ENCODE data around the gene FAS. TPM values are rescaled to one million over a fixed set of nuclear protein-coding genes. Genes with fewer than 3 reads are reported as not detected.

FAS gene
- total RNA-seq, 1 experiment from 2014 or later: 9.3 TPM

- TF ChIP-seq CTCF (IDR thresholded peaks at IDR 0.05 in 2 of 3, conservative IDR thresholded peaks at IDR 0.05 in 1 of 3; ENCODE audit: borderline replicate concordance in 1 of 3, insufficient read depth in 1 of 3, low read depth in 2 of 3, low read length in 2 of 3) (no peak), SRF (IDR thresholded peaks at IDR 0.05; ENCODE audit: low read depth) (no peak), SP1 (IDR thresholded peaks at IDR 0.05; ENCODE audit: low read depth) (no peak), ZFX (IDR thresholded peaks at IDR 0.05) (no peak), ELF1 (IDR thresholded peaks at IDR 0.05; ENCODE audit: borderline replicate concordance, low read depth) (no peak)
Measured at GRCh38 chr10:88999625-89000024, 9.0 kb downstream of the FAS start (continued).

GRCh38 chr10:89001024-89001728 lies 10.6 kb downstream of the FAS start:
- H3K4me2 ChIP-seq (ENCODE audit: low read length): no peak overlapping the region
- no peaks in the 10 kb centered on the region for H4K20me1 ChIP-seq (ENCODE audit: insufficient read depth)
- H3K27me3 ChIP-seq (ENCODE audit: insufficient read depth, low read length): no peaks in the 10 kb centered on the region
- DNase-seq (ENCODE audit: low read depth, low spot score) (no peak), ATAC-seq (no peak)
- no TSS peak for BruUV-seq (replicated peaks)
- ChIA-PET RAD21 (ENCODE audit: low non-redundant PET in 1 of 2, low total read pairs in 2 of 2, uncharacterized antibody in 2 of 2, unreplicated experiment in 2 of 2) (no interaction called here), POLR2A (no interaction called here), CTCF (interaction anchor here (0.7 kb wide), 1 partner anchor 10 kb away, joined by 3 read pairs; the partner anchor contains the start of gene FAS)
- no peak overlapping the region for H2AFZ ChIP-seq (ENCODE audit: low read depth, low read length, poor library complexity, severe bottlenecking)
- no peak overlapping the region for H3K4me3 ChIP-seq (replicated peaks in 1 of 2; ENCODE audit: low read depth in 1 of 2, low read length in 2 of 2)
- H3K9me3 ChIP-seq (ENCODE audit: control insufficient read depth in 1 of 2, insufficient read depth in 1 of 2, low read depth in 1 of 2, low read length in 2 of 2): no peaks in the 10 kb centered on the region
- intact Hi-C loops (cut with micrococcal nuclease): no loop called here
- H3K27ac ChIP-seq (ENCODE audit: low read depth, low read length): no peak overlapping the region
- H3K9me2 ChIP-seq (ENCODE audit: insufficient read depth): no peaks in the 10 kb centered on the region
- no peak overlapping the region for H3K9ac ChIP-seq (ENCODE audit: low read length)
- no peaks in the 10 kb centered on the region for H3K4me1 ChIP-seq (ENCODE audit: control insufficient read depth in 1 of 2, insufficient read depth in 2 of 2, low read length in 2 of 2)
- no peaks in the 10 kb centered on the region for H3K36me3 ChIP-seq (ENCODE audit: control insufficient read depth in 1 of 2, insufficient read depth in 2 of 2, low read length in 2 of 2)
- H3K79me2 ChIP-seq (ENCODE audit: insufficient read depth, low read length): no peaks in the 10 kb centered on the region
- no peak for TF ChIP-seq REST (IDR thresholded peaks at IDR 0.05; ENCODE audit: low read depth)
- no peak for TF ChIP-seq EGR1 (IDR thresholded peaks at IDR 0.05; ENCODE audit: low read depth)
- TF ChIP-seq POLR2A (IDR thresholded peaks at IDR 0.05; ENCODE audit: borderline replicate concordance, extremely low read depth, insufficient read depth, insufficient read length): no peak
- no peak for TF ChIP-seq CEBPB (IDR thresholded peaks at IDR 0.05; ENCODE audit: low read depth)
- no peak for TF ChIP-seq MAX (IDR thresholded peaks at IDR 0.05)
- TF ChIP-seq EZH2phosphoT487 (IDR thresholded peaks at IDR 0.05; ENCODE audit: borderline replicate concordance): no peak
- no peak for TF ChIP-seq TCF7L2 (IDR thresholded peaks at IDR 0.05; ENCODE audit: borderline replicate concordance, extremely low read depth, insufficient read depth, insufficient read length)
- TF ChIP-seq EZH2 (IDR thresholded peaks at IDR 0.05): no peak
- no peak for TF ChIP-seq CBX3 (IDR thresholded peaks at IDR 0.05; ENCODE audit: low read depth)
- TF ChIP-seq SRF (IDR thresholded peaks at IDR 0.05; ENCODE audit: low read depth): no peak
- TF ChIP-seq POLR2AphosphoS5 (IDR thresholded peaks at IDR 0.05; ENCODE audit: low read depth, low read length): no peak
- TF ChIP-seq JUND (IDR thresholded peaks at IDR 0.05): no peak
- TF ChIP-seq ZFX (IDR thresholded peaks at IDR 0.05): no peak
- no peak for TF ChIP-seq FOSL1 (IDR thresholded peaks at IDR 0.05; ENCODE audit: low read depth)
- no peak for TF ChIP-seq ATF3 (IDR thresholded peaks at IDR 0.05)
- TF ChIP-seq SP1 (IDR thresholded peaks at IDR 0.05; ENCODE audit: low read depth): no peak

Measured in HCT116 (cell line).